OCI-LY3 (cell line): ENCODE data around the gene VTA1.
"Not testable (repeated sequence)": the region's sequence is repeated elsewhere in the genome, so short reads cannot be mapped to it uniquely, and the experiment has no call there.

ENCODE experiments used
- EZH2phosphoT487 ChIP-seq: fragments of 200-600 bp; shearing (Covaris generic); IDR thresholded peaks from 2 replicates; pipeline ENCODE4 v1.6.1; 2018; ENCODE audit warnings: antibody characterized with exemption, mixed run types, low read depth
- TF ChIP-seq, protein P1 (sequence below): fragments of 200-600, 300-600 bp; sonication (generic); IDR thresholded peaks from 2 replicates; pipeline ENCODE4 v1.5.1; 2014; ENCODE audit warnings: antibody characterized with exemption, low read length, low read depth

DNA sequence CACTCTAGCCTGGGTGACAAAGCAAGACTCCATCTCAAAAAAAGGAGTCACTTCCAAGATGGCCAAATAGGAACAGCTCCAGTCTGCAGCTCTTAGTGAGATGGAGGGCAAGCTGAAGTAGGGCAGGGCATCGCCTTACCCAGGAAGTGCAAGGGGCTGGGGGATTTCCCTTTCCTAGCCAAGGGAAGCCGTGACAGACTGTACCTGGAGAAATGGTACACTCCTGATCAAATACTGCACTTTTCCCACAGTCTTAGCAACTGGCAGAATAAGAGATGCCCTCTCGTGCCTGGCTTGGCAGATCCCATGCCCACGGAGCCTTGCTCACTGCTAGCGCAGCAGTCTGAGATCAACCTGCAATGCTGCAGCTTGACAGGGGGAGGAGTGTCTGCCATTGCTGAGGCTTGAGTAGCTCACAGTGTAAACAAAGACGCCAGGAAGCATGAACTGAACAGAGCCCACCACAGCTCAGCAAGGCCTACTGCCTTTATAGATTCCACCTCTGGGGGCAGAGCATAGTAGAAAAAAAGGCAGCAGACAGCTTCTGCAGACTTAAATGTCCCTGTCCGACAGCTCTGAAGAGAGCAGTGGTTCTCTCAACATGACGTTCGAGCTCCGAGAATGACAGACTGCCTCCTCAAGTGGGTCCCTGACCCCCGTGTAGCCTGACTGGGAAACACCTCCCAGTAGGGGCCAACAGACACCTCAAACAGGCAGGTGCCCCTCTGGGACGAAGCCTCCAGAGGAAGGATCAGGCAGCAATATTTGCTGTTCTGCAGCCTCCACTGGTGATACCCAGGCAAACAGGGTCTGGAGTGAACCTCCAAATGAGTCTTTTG lies 85.4 kb downstream of the VTA1 start:
- TF ChIP-seq, protein P1, sequence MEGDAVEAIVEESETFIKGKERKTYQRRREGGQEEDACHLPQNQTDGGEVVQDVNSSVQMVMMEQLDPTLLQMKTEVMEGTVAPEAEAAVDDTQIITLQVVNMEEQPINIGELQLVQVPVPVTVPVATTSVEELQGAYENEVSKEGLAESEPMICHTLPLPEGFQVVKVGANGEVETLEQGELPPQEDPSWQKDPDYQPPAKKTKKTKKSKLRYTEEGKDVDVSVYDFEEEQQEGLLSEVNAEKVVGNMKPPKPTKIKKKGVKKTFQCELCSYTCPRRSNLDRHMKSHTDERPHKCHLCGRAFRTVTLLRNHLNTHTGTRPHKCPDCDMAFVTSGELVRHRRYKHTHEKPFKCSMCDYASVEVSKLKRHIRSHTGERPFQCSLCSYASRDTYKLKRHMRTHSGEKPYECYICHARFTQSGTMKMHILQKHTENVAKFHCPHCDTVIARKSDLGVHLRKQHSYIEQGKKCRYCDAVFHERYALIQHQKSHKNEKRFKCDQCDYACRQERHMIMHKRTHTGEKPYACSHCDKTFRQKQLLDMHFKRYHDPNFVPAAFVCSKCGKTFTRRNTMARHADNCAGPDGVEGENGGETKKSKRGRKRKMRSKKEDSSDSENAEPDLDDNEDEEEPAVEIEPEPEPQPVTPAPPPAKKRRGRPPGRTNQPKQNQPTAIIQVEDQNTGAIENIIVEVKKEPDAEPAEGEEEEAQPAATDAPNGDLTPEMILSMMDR: not testable (repeated sequence)
- not testable (repeated sequence) for TF ChIP-seq EZH2phosphoT487
